G401 (cell line): ENCODE results near the gene SPATA2. TPM values are rescaled to one million over a fixed set of nuclear protein-coding genes. Genes with fewer than 3 reads are reported as not detected.
"Not testable (repeated sequence)": the region's sequence is repeated elsewhere in the genome, so short reads cannot be mapped to it uniquely, and the experiment has no call there.

Experiments
- DNase-seq: peaks from one replicate; pipeline ENCODE4 v3.0.0-alpha.2; 2015; ENCODE audit warnings: low spot score
- in situ Hi-C: cut with HindIII; loops from 2 replicates; pipeline ENCODE4 v1.10.0; 2016; ENCODE audit warnings: low sequenced_read_pairs, mixed read lengths
- total RNA-seq: library from RNA; depleted of rRNA; stranded (reverse); fragments of >200 nt; shearing (Covaris generic); gene quantifications from 2 replicates; pipeline ENCODE4 v1.2.3, GENCODE V29; 2014

SPATA2 gene
- total RNA-seq, 1 experiment from 2014 or later, result 1.6 TPM

GRCh38 chr20:49907405-49908257 is 7.7 kb downstream of the SPATA2 start:
- in situ Hi-C loops, result no loop called here
- no peak for DNase-seq

DNA sequence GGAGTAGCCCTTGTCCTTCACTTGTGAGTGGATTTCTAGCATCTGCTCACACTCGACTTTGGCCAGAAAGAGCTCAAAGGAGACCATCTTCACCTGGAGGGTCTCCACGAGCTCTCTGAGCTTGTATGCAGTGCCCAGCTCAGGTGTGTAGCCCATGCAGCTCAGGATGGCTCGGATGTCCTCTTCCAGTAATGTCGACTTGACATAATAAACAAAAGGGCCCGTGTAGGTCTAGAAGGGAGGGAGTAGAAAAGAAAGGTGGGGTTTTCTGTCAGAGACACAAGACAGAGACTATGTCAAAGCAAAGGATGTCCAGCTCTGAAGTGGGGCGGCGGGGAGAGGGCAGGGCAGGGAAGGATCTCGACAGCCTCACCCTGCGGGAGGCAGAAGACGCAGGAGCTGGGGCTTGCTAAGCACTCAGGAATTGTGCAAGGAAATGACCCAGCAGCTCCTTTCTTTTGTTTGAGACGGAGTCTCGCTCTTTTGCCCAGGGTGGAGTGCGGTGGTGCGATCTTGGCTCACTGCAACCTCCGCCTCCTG is 8.6 kb downstream of the SPATA2 start:
- no peak for DNase-seq
- in situ Hi-C loops, result no loop called here

DNA sequence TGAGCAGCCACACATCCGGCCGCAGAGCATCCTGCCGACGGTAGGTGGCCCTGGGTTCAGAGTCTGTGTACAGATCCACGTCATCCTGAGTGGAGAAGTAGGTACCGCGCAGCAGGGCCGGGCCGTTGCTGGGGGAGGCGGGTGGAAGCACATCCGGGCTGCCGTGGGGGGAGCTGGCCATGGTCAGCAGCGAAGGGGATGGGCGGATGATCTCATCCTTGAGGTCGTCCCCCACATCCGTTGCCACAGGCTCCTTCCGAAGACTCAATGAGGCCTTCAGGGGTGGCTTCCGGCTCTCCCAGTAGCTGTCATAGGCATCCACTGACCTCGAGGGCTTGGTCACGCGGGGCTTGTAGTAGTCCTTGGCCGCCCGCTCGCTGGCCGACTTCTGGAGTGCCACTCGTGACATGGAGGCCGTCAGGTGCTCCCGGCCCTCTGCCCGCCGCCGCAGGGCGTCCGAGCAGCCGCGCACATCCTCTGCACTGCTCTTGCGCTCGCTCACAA is 9.2 kb downstream of the SPATA2 start:
- in situ Hi-C loops, result no loop called here
- DNase-seq, result no peak

GRCh38 chr20:49905415-49906091 is 9.8 kb downstream of the SPATA2 start:
- DNase-seq, result no peak
- in situ Hi-C loops, result no loop called here

GRCh38 chr20:49904440-49905214 is 10.7 kb downstream of the SPATA2 start:
- DNase-seq, result no peak
- in situ Hi-C loops, result no loop called here

GRCh38 chr20:49901588-49901987 is 13.7 kb downstream of the SPATA2 start:
- in situ Hi-C loops, result no loop called here
- DNase-seq, result peak; percentile 89

- DNase-seq, result no peak
- in situ Hi-C loops, result no loop called here
These were observed 15.6 kb downstream of the SPATA2 start for GRCh38 chr20:49899541-49900383.

- in situ Hi-C loops, result no loop called here
- DNase-seq, result no peak
These were observed 19.1 kb downstream of the SPATA2 start for GRCh38 chr20:49896204-49896603.

DNA sequence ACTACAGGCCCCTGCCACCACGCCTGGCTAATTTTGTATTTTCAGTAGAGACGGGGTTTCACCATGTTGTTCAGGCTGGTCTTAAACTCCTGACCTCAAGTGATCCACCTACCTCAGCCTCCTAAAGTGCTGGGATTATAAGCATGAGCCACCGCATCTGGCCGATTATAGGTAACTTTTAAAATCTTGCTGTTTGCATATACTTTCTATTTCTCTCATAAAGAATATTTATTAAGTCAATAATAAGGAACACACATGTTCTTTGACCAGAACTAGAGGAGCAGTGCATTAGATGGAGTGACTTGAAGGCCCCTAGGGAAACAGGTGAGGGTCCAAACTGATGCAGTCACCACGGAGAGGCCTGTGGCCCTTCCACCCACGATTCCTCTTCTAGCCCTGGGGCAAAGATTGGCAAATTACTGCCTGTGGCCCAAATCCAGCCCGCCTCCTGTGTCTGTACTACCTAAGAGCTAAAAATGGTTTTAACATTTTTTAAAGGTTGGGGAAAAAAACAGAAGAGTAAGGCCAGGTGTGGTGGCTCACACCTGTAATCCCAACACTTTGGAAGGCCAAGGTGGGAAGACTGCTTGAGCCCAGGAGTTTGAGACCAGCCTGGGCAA is 19.7 kb downstream of the SPATA2 start:
- in situ Hi-C loops, DNase-seq: not testable (repeated sequence)

- in situ Hi-C loops, result no loop called here
- no peak for DNase-seq
These were observed 21.3 kb downstream of the SPATA2 start for GRCh38 chr20:49894073-49894470.

DNA sequence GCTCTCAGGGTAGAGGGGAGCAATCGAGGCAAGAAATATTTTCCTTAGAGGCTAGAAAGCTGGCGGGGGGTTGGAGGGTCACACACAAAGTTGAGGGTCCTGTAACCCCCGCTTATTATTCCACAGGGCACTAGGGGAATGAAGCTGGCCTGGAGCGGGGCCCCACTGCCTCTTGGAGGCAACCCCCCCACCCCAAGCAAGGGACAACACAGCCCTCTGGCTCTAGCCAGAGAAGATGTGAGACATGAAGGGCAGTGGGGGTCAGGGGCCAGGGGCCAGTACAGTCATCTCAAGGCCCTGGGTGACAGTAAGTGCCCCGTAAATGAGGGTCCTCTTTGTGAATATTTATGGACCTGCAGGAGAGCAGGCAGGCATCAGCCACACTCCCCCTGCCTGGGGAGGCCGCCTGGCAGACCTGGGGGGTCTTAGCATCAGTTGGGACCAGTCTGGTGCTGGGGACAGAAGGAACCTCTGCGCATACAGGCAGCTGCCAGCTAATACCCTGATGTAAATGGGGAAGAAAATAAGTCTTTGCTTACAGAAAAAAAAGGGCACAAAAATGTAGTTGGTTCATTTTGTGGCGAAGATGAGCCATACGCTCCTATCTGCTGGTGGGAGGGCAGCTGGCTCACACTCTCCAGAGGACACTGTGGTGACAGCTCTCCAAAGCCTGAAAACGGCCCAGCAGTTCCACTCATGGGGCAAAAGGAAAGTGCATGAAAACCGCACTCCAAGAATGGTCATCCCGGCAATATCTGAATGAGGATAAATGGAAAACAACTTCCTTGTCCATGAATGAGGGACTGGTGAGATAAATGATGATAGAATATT is 21.9 kb downstream of the SPATA2 start:
- in situ Hi-C loops, result no loop called here
- DNase-seq, result no peak

DNA sequence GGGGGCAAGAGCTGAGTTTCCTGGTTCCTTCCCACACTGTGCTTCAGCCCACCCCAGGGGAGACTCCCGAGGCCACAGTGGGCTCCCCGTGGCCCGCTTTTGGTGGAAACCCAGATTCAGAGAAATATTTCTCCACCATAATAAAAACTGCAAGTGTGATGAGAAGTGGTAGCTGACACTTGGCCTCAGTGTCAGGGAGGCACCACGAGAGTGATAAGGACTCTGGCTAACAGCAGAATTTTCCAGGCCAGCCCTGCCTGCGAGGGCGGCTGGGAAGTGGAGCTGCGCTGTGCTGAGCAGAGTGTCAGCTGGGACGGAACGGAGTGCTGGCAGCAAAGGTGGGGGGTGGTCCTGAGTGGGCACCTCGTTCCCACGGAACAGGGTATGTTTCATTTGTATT is 22.5 kb downstream of the SPATA2 start:
- no peak for DNase-seq
- in situ Hi-C loops, result no loop called here

GRCh38 chr20:49892260-49892659 is 23.1 kb downstream of the SPATA2 start:
- no peak for DNase-seq
- in situ Hi-C loops, result no loop called here

DNA sequence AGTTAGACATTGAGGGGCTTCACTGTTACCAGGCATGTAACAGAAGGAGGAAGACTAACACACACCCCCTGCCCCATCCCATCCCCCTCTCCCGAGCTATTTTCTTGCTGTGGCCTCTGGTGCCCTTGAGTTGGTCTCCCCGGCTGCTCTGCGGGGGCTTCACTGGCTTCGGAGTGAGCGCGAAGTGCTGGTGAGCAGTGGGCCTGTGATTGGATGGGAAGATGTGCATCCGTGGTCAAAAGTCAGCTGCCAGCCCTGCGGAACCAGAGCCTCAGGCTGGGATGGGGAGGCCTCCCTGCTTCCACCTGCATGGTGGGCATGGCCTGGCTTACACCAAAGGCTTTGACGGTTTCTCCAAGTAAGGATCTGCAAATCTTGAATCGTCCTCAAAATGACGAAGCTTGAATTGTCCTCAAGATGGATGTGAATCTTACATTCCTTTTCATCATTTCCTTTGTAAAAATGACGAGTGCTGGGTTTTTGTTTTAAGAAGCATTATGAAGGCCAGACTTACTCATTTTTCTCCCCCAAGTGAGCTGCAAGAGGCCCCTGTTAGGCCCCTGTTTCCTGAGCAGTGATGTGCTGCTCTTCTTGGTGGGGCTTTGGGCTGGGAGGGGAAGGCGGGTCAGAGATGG is 23.7 kb downstream of the SPATA2 start:
- in situ Hi-C loops, result no loop called here
- DNase-seq, result no peak

DNA sequence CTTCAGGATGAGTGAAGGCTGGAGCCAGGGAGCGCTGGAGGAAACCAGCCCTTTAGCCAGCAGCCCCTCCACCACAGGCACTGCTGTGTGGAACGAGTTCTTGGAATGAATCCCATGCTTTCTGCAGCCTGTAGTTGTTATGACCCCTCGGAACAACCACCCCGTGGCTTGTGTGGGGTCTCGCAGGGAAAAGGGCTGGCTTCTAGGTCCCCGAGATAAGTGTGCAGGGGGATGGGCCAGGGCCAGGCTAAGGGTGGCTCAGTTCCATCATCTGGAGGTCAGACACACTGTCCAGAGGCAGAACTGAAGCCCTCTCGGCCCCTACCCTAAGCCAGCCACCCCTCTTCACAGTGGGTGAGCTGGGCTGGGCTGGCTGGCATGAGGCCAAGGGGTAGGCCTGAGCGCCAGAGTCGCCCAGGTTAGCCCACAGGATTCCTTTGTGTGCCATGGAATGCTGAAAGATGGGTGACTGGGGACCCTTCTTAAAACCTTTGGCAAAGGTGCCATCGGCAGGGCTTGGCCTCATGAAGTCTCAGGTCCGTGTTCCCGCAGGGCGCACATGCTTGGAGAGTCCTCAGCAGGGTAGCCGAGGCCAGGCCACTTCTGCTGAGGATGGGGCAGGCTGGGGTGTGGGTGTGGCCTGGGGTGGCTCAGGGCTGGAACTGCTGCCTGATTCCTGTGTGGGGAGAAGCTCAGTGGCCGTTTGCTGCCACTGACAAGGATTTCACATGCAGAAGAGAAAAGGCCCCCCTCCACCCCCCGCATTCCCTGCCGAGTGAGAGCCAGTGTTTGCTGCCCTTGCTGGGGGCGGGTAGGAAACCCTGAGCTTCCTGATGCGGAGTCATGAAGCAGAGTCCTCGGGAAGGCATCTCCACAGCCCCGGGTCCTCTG is 24.6 kb downstream of the SPATA2 start:
- DNase-seq, result no peak
- in situ Hi-C loops, result no loop called here

- in situ Hi-C loops, result no loop called here
- no peak for DNase-seq
These were observed 25.4 kb downstream of the SPATA2 start for GRCh38 chr20:49889935-49890333.
